Peyer's patch (tissue), 4 donors: Measurements from ENCODE around the gene TSR1.

ENCODE experiments used
- POLR2A ChIP-seq, 2 donors: fragments of 450-650 bp; IDR thresholded peaks; one replicate each; pipeline ENCODE4 v1.5.1; 2017; ENCODE audit warnings: antibody characterized with exemption in 2 of 2, mild to moderate bottlenecking in 2 of 2, moderate library complexity in 2 of 2
- TF ChIP-seq, protein P1 (sequence below), 6 experiments: fragments of 450-650 bp in 4 of 6; fragments of 200-600 bp in 2 of 6; sonication (generic) in 1 of 6; IDR thresholded peaks; one replicate each; pipeline ENCODE4 v1.5.1; 2017 to 2019; ENCODE audit warnings: antibody characterized with exemption in 6 of 6, mild to moderate bottlenecking in 3 of 6, moderate library complexity in 1 of 6

DNA sequence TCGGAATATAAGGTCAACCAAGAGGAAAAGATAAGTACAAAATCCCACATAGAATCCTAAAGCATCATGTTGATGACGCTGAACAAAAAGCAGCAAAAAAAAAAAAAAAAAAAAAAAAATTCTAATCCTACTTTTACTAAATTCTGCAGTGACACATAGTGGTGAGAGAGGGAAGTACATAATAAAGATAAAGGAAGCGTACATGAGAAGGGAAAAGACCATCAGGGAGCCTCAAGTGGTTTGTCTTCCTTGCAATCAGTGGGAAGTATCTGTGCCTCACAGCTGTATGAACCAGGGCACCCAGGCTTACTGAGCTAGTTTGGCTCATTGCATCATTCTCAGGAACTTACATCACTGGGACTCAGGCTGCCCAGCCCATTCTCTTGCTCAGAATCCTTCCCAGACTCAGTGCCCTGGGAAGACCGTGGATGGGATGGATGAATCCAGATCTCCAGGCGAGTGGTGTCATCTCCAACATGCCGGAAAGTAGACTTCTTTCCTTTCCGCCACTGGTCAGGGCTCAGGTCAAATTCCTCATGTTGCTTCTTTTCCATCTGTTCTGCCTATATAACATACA lies 53.9 kb downstream of the TSR1 start:
- TF ChIP-seq, protein P1, sequence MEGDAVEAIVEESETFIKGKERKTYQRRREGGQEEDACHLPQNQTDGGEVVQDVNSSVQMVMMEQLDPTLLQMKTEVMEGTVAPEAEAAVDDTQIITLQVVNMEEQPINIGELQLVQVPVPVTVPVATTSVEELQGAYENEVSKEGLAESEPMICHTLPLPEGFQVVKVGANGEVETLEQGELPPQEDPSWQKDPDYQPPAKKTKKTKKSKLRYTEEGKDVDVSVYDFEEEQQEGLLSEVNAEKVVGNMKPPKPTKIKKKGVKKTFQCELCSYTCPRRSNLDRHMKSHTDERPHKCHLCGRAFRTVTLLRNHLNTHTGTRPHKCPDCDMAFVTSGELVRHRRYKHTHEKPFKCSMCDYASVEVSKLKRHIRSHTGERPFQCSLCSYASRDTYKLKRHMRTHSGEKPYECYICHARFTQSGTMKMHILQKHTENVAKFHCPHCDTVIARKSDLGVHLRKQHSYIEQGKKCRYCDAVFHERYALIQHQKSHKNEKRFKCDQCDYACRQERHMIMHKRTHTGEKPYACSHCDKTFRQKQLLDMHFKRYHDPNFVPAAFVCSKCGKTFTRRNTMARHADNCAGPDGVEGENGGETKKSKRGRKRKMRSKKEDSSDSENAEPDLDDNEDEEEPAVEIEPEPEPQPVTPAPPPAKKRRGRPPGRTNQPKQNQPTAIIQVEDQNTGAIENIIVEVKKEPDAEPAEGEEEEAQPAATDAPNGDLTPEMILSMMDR (IDR thresholded peaks at IDR 0.05) = peak; percentile 57 to 78 (median 59)
- TF ChIP-seq POLR2A (IDR thresholded peaks at IDR 0.05) = no peak
